Prostate gland (tissue), 2 donors: ENCODE results near the gene HOXD8.

Experiments used
- POLR2A ChIP-seq: fragments of 450-650 bp; IDR thresholded peaks from one replicate; pipeline ENCODE4 v1.6.1; 2016; ENCODE audit warnings: antibody characterized with exemption, mild to moderate bottlenecking
- TF ChIP-seq, protein P1 (sequence below), 4 experiments: fragments of 200-600 bp in 2 of 4; fragments of 450-650 bp in 2 of 4; sonication (generic) in 2 of 4; IDR thresholded peaks; 1 replicate in 3 of 4; 2 replicates in 1 of 4; pipeline ENCODE4 v1.5.1; 2016 to 2019; ENCODE audit warnings: antibody characterized with exemption in 4 of 4, mild to moderate bottlenecking in 2 of 4, moderate library complexity in 2 of 4

DNA sequence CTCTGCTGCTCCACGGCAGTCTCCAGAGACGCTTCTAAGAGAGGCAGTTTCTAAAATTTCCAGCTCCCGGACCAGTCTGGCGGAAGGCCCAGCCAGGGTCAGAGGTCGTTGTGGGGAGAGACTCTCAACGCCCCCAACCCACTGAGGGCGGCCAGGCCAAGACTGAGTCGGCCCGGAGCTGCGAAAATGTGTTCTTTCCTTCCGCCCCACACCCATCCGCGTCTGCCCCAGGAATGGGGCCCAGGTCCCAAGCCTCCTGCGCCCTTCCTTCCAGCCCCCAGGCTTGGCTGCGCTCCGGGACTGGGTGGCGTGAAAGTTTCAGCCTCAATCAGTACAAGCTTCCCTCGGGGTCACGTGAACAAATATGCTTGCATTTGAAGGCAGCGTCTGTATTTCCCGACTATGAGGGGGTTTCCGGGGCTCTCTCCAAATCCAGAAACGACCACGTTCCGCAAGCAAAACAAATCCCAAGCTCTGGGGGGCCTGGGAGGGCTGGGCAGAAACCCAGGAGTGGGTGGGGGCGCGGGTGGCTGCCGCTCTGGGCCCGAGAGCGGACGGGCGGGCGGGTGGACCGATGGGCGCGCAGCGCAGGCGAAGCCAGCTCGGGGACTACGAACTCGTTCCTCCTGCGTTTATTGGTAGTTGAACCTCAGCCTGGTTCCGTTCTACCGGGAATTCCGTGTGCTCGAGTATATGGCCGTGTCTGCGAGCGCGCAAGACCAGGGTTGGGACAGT is 30.9 kb downstream of the HOXD8 start:
- TF ChIP-seq POLR2A, result no peak
- TF ChIP-seq, protein P1, sequence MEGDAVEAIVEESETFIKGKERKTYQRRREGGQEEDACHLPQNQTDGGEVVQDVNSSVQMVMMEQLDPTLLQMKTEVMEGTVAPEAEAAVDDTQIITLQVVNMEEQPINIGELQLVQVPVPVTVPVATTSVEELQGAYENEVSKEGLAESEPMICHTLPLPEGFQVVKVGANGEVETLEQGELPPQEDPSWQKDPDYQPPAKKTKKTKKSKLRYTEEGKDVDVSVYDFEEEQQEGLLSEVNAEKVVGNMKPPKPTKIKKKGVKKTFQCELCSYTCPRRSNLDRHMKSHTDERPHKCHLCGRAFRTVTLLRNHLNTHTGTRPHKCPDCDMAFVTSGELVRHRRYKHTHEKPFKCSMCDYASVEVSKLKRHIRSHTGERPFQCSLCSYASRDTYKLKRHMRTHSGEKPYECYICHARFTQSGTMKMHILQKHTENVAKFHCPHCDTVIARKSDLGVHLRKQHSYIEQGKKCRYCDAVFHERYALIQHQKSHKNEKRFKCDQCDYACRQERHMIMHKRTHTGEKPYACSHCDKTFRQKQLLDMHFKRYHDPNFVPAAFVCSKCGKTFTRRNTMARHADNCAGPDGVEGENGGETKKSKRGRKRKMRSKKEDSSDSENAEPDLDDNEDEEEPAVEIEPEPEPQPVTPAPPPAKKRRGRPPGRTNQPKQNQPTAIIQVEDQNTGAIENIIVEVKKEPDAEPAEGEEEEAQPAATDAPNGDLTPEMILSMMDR (IDR thresholded peaks at IDR 0.05), result no peak
